ENCODE measurements around the gene NCAPD2.

NCAPD2 gene

DNA sequence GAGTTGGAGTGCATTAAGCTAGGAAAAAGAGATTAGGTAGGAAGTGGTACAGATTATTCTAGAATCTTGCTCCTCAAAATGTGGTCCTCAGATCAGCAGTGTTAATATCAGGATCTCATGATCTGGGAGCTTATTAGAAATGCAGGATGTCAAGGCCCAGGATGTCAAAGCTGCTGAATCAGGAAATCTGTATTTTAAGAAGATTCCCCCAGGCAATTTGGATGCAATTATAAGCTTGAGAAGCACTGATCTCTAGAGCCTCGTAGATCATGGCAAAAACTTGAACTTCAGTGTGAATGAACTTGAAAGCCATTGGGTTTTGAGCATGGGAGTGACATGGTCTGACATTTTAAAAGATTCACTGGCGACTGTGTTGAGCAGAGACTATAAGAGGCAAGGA lies 6.6 kb downstream of the NCAPD2 start:
- DNase-seq = no peak

DNA sequence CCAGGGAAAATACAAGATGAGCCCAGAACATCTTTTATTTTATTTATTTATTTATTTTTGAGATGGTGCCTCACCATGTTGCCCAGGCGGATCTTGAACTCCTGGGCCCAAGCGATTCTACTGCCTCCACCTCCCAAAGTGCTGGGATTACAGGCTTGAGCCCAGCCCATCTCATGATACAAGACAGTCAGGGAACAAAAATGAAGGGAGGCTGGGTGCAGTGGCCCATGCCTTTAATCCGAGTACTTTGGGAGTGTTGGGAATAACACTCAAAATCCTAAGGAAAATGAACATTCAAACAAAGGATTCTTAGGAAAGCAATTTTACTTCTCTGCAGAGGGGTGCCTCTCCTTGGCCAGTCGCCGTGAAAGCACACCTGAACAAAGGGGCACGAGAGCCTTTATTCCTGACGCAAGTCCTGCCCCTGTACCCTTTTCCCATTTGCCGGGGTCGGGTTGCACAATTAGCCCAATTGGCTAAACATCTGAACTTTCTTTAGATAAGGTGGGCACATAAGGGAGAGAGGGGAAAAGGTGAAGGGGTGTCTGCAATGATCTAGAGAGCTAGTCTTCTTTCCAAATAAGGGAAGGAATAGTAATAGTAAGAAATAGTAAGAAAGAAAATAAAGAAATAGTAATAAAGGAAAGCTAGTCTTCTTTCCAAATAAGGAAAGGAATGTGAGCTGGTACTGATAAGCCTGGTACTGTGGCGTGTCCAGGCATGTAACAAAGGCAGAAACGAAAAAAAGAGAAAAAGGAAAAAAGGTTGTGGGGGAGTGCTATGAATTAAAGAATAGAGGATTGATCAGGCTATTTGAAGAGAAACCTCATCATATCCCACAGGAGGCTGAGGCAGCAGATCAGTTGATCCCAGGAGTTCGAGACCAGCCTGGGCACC lies 13.4 kb downstream of the NCAPD2 start:
- DNase-seq = no peak

DNA sequence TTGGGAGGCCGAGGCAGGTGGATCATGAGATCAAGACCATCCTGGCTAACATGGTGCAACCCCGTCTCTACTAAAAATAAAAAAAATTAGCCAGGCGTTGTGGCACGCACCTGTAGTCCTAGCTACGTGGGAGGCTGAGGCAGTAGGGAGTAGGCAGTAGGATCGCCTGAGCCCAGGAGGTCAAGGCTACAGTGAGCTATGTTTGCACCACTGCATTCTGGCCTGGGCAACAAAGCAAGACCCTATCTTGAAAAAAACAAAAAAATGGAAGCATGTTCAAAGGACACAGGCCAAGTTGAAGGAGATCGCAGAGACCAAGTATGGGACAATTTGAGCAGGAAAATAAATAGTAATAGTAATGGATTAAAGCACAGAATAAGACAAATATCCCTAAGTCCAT lies 14.2 kb downstream of the NCAPD2 start:
- DNase-seq = no peak

DNA sequence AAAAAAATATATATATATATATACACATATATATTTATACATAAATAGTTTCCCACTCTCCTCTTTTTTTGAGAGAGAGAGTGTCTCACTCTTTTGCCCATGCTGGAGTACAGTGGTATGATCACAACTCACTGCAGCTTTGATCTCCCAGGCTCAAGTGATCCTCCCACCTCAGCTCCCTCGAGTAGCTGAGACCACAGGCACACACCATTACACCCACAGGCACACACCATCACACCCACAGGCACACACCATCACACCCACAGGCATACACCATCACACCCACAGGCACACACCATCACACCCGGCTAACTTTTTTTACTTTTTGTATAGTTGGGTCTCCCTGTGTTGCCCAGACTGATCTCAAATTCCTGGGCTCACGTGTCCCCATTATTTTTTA lies 26.3 kb downstream of the NCAPD2 start:
- DNase-seq = no peak

DNA sequence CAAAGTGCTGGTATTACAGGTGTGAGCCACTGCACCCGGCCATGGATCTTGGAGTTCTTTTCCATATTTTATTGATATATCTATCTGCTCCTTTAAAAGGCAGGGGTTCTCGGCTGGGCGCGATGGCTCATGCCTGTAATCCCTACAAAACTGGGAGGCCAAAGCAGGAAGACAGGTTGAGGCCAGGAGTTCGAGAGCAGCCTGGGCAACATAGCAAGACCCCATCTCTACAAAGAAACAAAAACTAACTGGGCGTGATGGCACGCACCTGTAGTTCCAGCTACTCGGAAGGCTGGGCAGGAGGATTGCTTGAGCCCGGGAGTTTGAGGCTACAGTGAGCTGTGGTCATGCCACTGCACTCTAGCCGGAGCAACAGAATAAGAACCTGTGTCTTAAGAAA lies 28.3 kb downstream of the NCAPD2 start:
- DNase-seq = no peak

DNA sequence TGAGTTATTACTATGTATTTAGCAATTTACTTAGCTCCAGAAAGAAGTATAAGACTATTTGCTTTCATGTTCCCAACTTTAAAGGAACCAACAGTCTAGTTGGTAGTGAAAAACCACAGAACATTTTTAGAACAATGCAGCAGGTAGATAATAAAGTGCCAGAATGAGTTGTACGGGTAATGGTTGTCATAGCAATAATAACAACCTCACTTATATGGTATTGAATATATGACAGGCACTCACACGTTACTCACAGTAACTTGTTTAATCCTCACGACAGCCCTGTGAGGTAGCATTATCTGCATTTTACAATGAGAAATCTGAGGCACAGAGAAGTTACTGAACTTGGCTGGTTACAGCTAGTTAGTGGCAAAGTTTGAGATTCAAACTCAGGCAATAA lies 29.8 kb downstream of the NCAPD2 start:
- DNase-seq = no peak

DNA sequence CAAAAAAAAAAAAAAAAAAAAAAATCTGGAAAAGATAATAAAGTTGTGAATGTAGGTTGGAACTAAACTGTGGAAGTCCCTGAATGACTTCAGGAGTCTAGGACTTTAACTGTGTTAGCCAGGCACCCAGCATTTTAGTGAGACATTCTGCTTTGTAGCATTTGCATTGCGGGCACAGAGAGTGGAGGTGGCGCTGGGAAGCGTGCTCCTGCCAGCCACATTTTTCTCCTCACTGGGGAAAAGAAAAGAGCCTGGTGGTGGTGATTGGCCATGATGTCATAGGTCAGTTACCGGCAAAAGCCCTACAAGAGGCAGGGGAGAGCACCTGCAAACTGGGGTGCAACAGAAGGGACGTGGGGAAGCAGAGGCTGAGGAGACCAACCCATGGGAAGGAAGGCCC lies 30.7 kb downstream of the NCAPD2 start:
- no peak for DNase-seq

DNA sequence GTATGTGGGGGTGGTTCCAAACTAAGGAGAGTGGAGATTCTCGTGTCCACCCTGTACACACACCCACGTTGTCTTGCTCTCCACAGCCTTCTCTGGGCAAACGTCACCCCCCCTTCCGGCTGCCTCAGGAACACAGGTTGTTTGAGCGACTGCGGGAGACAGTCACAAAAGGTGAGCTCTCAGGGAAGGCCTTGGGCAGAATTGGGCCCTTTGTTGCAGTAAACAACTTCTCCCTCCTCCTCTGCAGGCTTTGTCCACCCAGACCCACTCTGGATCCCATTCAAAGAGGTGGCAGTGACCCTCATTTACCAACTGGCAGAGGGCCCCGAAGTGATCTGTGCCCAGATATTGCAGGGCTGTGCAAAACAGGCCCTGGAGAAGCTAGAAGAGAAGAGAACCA lies 32.3 kb downstream of the NCAPD2 start:
- DNase-seq = no peak

DNA sequence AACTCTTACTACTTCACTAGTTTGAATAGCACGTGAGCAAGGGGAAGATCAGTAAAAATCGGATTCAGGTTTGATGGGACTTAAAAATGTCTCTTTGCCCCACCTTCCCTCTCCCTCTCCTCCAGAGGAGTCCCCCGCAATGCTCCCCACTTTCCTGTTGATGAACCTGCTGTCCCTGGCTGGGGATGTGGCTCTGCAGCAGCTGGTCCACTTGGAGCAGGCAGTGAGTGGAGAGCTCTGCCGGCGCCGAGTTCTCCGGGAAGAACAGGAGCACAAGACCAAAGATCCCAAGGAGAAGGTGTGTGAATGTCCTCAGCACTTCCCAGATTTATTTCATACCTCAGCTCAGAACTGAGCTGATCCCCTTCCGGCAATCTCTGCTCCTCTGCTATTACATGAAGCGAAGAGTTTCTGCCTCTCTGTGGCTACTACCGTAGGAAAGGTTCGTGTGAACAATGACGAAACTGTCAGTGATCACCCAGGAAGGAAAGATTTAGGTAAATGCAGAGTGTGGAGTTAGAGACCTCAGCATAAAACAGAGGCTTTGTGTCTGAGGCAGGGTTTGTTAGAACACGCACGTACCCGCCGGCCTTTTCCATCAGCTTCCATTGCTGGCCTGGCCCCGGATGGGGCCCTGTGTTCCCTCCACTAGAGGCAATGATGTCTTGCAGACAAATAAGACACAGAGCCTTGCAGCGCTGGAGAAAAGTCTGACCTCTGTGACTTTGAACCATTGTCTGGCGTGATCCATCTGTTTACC lies 33.0 kb downstream of the NCAPD2 start:
- DNase-seq = no peak

DNA sequence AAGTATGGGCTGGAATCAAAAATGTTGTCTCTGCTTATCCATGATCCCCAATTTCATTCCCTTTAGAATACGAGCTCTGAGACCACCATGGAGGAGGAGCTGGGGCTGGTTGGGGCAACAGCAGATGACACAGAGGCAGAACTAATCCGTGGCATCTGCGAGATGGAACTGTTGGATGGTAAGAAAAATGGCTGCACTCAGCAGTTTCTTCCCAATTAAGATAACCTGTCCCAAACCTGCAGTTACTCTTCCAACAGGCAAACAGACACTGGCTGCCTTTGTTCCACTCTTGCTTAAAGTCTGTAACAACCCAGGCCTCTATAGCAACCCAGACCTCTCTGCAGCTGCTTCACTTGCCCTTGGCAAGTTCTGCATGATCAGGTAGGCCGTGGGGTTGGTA lies 33.8 kb downstream of the NCAPD2 start:
- DNase-seq = no peak

DNA sequence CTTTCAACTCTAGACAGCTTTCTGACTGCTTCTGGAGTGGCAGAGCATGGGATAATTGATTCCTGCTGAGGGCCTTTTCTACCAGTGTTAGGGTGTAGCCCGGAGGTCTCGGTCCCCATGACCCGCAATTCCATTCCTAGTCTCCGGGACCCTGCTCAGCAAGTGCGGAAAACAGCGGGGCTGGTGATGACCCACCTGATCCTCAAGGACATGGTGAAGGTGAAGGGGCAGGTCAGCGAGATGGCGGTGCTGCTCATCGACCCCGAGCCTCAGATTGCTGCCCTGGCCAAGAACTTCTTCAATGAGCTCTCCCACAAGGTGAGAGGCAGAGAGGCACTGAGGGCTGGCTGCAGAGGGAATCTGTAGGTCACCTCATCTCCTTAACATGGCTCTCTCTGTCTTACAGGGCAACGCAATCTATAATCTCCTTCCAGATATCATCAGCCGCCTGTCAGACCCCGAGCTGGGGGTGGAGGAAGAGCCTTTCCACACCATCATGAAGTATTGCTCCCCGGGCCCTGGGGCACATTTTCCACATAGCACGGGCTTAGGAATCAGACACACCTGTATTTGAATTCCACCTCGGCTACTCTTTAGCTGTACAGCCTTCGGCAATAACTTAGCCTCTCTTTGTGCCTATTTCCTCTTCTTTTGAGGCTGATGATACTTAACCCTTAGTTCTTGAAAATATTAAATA lies 34.8 kb downstream of the NCAPD2 start:
- DNase-seq = no peak

DNA sequence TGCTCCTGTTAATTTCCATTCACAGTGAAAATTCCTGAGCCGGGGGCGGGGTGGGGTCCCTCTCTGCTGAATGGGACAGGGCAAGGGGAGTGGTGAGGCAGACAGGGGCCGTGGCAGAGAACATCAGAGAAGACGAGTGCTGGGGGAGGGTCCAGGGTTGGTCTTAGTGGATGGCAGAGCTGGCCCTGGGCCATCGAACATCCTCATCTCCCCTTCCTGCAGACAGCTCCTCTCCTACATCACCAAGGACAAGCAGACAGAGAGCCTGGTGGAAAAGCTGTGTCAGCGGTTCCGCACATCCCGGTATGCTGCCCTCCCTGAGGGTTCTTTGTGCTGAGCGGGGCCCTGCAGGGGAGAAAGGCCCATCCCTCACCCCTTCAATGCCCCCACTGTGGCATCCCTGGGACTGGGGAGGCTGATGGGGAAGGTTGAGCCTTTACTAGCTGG lies 35.4 kb downstream of the NCAPD2 start:
- no peak for DNase-seq

DNA sequence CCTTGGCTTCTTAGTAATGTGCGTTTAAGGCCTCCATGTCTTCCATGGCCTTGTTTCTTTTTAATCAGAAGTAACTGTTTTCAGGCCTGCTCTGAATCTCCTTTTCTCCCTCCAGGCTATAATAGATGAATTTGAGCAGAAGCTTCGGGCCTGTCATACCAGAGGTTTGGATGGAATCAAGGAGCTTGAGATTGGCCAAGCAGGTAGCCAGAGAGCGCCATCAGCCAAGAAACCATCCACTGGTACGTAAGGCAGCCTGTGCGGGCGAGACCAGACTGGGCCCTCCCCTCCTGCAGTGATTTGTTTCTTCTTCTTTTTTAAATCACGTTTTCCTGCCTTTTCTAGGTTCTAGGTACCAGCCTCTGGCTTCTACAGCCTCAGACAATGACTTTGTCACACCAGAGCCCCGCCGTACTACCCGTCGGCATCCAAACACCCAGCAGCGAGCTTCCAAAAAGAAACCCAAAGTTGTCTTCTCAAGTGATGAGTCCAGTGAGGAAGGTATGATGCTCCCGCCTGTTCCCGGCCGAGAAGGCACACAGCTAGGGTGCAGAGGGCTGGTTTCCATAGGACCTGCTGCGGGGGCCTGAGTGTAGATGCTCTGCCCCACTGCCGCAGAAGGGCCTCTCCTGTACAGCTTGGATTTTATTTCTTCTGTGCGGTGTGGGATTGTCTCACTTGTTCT lies 36.8 kb downstream of the NCAPD2 start:
- DNase-seq = no peak

DNA sequence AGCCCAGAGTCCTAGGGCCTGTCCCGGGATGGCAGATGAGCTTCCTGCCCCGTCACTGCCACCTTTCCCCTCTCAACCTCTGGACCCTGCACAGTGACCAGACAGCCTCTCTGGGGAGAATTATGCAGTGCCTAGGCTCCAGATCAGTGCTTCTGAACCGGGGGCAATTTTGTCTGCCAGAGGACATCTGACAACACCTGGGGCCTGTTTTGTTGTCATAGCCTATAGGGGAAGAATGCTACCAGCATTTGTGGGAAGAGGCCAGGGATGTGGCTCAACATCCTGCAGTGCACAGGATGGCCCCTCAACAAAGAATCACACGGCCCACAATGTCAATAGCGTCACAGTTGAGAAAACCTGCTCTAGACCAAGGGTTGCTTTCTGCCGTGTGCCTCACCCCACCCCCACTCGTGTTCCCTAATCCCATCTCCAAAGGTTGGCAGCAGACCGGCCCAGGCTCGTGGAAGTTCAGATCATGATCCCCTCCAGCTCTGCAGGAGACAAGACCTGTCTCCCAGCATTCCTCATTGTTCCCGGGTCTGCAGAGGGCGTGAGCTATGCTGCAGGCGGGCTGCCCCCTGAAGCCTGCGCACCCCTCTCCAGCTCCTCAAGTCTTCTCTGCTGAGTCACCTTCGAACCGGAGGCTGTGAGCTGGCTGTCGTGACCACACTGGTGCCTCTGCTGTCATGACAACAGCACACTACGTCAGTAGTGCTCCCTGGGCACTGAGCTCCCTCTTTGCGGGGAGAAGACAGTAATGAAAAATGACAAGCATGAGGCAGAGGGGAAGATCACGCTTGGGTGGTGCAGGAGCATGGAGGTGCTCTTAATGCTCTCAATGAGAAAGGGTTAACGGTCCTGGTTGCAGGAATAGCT lies 38.4 kb downstream of the NCAPD2 start:
- no peak for DNase-seq

DNA sequence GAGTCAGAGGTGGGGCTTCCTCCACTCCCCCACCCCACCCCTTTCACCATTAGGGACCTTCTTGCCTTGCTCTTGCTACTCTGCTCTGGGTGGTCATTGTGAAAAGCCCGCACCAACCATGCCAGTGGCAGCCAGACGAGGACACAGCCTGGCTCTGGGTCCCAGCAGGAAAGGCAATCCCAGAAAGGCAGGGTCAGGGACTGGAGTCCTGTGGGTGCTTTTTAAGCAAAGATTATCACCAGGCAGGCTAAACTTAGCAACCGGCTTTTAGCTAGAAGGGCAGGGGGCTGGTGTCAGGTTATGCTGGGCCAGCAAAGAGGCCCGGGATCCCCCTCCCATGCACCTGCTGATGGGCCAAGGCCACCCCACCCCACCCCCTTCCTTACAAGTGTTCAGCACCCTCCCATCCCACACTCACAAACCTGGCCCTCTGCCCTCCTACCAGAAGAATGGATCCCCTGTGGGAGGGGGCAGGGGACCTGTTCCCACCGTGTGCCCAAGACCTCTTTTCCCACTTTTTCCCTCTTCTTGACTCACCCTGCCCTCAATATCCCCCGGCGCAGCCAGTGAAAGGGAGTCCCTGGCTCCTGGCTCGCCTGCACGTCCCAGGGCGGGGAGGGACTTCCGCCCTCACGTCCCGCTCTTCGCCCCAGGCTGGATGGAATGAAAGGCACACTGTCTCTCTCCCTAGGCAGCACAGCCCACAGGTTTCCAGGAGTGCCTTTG lies 39.2 kb downstream of the NCAPD2 start:
- no peak for DNase-seq

DNA sequence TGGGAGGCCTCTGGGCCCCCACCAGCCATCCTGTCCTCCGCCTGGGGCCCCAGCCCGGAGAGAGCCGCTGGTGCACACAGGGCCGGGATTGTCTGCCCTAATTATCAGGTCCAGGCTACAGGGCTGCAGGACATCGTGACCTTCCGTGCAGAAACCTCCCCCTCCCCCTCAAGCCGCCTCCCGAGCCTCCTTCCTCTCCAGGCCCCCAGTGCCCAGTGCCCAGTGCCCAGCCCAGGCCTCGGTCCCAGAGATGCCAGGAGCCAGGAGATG lies 39.7 kb downstream of the NCAPD2 start:
- no peak for DNase-seq

DNA sequence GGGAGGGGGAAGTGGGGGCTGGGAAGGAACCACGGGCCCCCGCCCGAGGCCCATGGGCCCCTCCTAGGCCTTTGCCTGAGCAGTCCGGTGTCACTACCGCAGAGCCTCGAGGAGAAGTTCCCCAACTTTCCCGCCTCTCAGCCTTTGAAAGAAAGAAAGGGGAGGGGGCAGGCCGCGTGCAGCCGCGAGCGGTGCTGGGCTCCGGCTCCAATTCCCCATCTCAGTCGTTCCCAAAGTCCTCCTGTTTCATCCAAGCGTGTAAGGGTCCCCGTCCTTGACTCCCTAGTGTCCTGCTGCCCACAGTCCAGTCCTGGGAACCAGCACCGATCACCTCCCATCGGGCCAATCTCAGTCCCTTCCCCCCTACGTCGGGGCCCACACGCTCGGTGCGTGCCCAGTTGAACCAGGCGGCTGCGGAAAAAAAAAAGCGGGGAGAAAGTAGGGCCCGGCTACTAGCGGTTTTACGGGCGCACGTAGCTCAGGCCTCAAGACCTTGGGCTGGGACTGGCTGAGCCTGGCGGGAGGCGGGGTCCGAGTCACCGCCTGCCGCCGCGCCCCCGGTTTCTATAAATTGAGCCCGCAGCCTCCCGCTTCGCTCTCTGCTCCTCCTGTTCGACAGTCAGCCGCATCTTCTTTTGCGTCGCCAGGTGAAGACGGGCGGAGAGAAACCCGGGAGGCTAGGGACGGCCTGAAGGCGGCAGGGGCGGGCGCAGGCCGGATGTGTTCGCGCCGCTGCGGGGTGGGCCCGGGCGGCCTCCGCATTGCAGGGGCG lies 40.2 kb downstream of the NCAPD2 start, which contains the start of gene GAPDH:
Gene GAPDH (plus strand): TSS at position 595 of the 772 bp plus-strand sequence. CDS start 316 bp downstream, outside the sequence.
- DNase-seq = peak; percentile 82

DNA sequence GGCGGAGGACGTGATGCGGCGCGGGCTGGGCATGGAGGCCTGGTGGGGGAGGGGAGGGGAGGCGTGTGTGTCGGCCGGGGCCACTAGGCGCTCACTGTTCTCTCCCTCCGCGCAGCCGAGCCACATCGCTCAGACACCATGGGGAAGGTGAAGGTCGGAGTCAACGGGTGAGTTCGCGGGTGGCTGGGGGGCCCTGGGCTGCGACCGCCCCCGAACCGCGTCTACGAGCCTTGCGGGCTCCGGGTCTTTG lies 40.7 kb downstream of the NCAPD2 start:
- DNase-seq = no peak

DNA sequence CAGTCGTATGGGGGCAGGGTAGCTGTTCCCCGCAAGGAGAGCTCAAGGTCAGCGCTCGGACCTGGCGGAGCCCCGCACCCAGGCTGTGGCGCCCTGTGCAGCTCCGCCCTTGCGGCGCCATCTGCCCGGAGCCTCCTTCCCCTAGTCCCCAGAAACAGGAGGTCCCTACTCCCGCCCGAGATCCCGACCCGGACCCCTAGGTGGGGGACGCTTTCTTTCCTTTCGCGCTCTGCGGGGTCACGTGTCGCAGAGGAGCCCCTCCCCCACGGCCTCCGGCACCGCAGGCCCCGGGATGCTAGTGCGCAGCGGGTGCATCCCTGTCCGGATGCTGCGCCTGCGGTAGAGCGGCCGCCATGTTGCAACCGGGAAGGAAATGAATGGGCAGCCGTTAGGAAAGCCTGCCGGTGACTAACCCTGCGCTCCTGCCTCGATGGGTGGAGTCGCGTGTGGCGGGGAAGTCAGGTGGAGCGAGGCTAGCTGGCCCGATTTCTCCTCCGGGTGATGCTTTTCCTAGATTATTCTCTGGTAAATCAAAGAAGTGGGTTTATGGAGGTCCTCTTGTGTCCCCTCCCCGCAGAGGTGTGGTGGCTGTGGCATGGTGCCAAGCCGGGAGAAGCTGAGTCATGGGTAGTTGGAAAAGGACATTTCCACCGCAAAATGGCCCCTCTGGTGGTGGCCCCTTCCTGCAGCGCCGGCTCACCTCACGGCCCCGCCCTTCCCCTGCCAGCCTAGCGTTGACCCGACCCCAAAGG lies 41.2 kb downstream of the NCAPD2 start:
- DNase-seq = no peak

DNA sequence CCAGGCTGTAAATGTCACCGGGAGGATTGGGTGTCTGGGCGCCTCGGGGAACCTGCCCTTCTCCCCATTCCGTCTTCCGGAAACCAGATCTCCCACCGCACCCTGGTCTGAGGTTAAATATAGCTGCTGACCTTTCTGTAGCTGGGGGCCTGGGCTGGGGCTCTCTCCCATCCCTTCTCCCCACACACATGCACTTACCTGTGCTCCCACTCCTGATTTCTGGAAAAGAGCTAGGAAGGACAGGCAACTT lies 41.7 kb downstream of the NCAPD2 start:
- DNase-seq = no peak
